ENCODE results near the gene NFE2. TPM values are rescaled to one million over a fixed set of nuclear protein-coding genes. Genes with fewer than 3 reads are reported as not detected.

Gene NFE2
- total and polyA plus RNA-seq, 2 of the 8 experiments (the other 6 are each of a cell fraction or from before 2014, with no cell fraction given) = 2.0 to 6.1 TPM

- no peak for FAIRE-seq
Measured at GRCh38 chr12:54330442-54330841, 29.6 kb upstream of the NFE2 start.

More at GRCh38 chr12:54330442-54330841, 29.6 kb upstream of the NFE2 start:
- Histone ChIP-seq H2BK5ac (ENCODE audit: low read depth, low read length) (no peak overlapping the region), H3K23me2 (ENCODE audit: low read depth, low read length) (peaks cover under 1% of the 10 kb centered on the region; the same call in 1 of the 2 replicates), H2BK15ac (ENCODE audit: low read length) (no peak overlapping the region), H3K56ac (replicated peaks; ENCODE audit: insufficient read length, low read depth, low read length) (no peak overlapping the region), H3K18ac (ENCODE audit: extremely low read depth, low read length) (no peak overlapping the region), H3K27me3 (replicated peaks in 1 of 4; ENCODE audit: control insufficient read depth in 3 of 4, extremely low read depth in 1 of 4, insufficient read depth in 3 of 4, low read length in 3 of 4) (no peaks in the 10 kb centered on the region), H2AK5ac (ENCODE audit: low read depth, low read length) (no peak overlapping the region), H3K9ac (replicated peaks in 1 of 4; ENCODE audit: extremely low read depth in 1 of 4, low read depth in 3 of 4, low read length in 3 of 4) (no peak overlapping the region), H4K8ac (ENCODE audit: extremely low read depth, insufficient read depth, low read length) (no peak overlapping the region), H3K4me3 (ENCODE audit: extremely low read depth in 1 of 4, insufficient read depth in 2 of 4, low read depth in 3 of 4, low read length in 4 of 4) (no peak overlapping the region), H3K27ac (ENCODE audit: low read depth, low read length) (no peak overlapping the region), H3K9me3 (ENCODE audit: insufficient read depth in 2 of 2, low read depth in 1 of 2, low read length in 1 of 2) (no peaks in the 10 kb centered on the region), H4K20me1 (replicated peaks in 1 of 2; ENCODE audit: control insufficient read depth in 1 of 2, insufficient read depth in 2 of 2, low read length in 2 of 2) (peaks cover 0 to 3% of the 10 kb centered on the region in 2 experiments), H3K4me1 (replicated peaks in 1 of 4; ENCODE audit: control insufficient read depth in 3 of 4, insufficient read depth in 4 of 4, low read length in 3 of 4) (peaks cover 0 to 9% (median 3%) of the 10 kb centered on the region in 4 experiments; a peak in 2 of 7 replicates), H3K79me2 (ENCODE audit: control insufficient read depth in 1 of 2, insufficient read depth in 2 of 2, low read length in 2 of 2) (peaks cover 0 to 2% of the 10 kb centered on the region in 2 experiments; a peak in 2 of 4 replicates), H3K4ac (replicated peaks; ENCODE audit: insufficient read length, low read depth, low read length) (no peak overlapping the region), H3K79me1 (ENCODE audit: low read depth, low read length) (peaks cover under 1% of the 10 kb centered on the region; the same call in 1 of the 2 replicates), H2BK120ac (replicated peaks; ENCODE audit: low read depth, low read length) (no peak overlapping the region), H2BK20ac (ENCODE audit: low read length) (no peak overlapping the region), H2BK12ac (ENCODE audit: low read depth, low read length) (no peak overlapping the region), H3K14ac (ENCODE audit: insufficient read length) (no peak overlapping the region), H3K23ac (ENCODE audit: insufficient read length) (no peak overlapping the region), H2AFZ (ENCODE audit: low read length) (no peak overlapping the region), H4K5ac (ENCODE audit: insufficient read length, low read depth, low read length) (no peak overlapping the region), H3K4me2 (ENCODE audit: insufficient read depth in 1 of 2, low read depth in 2 of 2, low read length in 2 of 2) (no peak overlapping the region), H3K36me3 (ENCODE audit: control insufficient read depth in 2 of 4, insufficient read depth in 4 of 4, low read length in 3 of 4) (no peaks in the 10 kb centered on the region; a peak in 1 of 8 replicates), H4K91ac (replicated peaks; ENCODE audit: insufficient read length, low read length) (no peak overlapping the region)
- POLR2A ChIA-PET (ENCODE audit: partially characterized antibody) = interaction anchor here (1.0 to 16.2 kb wide), 6 partner anchors 10 to 76 kb away, joined by 3 to 166 read pairs (median 79); partner anchors contain the start of genes CBX5 and HNRNPA1
- TF ChIP-seq SIN3A (conservative IDR thresholded peaks at IDR 0.05 in 1 of 2, IDR thresholded peaks at IDR 0.05 in 1 of 2; ENCODE audit: low read depth in 1 of 2, low read length in 2 of 2) (no peak), JUN (IDR thresholded peaks at IDR 0.05; ENCODE audit: low read depth, low read length) (no peak), SIX5 (IDR thresholded peaks at IDR 0.05; ENCODE audit: low read depth, low read length) (no peak), KDM1A (IDR thresholded peaks at IDR 0.05; ENCODE audit: borderline replicate concordance, low read length) (no peak), TAF7 (optimal IDR thresholded peaks at IDR 0.05; ENCODE audit: borderline replicate concordance, low read depth, low read length) (no peak), BACH1 (IDR thresholded peaks at IDR 0.05; ENCODE audit: low read length) (no peak), KDM5A (IDR thresholded peaks at IDR 0.05; ENCODE audit: low read length) (no peak), SUZ12 (IDR thresholded peaks at IDR 0.05; ENCODE audit: low read length) (no peak), TAF1 (IDR thresholded peaks at IDR 0.05; ENCODE audit: low read depth, low read length) (no peak), CBX5 (IDR thresholded peaks at IDR 0.05; ENCODE audit: low read depth, low read length) (no peak), YY1 (IDR thresholded peaks at IDR 0.05; ENCODE audit: low read depth, low read length) (no peak), ZNF274 (IDR thresholded peaks at IDR 0.05; ENCODE audit: borderline replicate concordance, extremely low read depth, low read length) (no peak)
- DNase-seq (ENCODE audit: low read depth in 1 of 2, low spot score in 2 of 2) = no peak
- CTCF ChIA-PET (ENCODE audit: partially characterized antibody) = interaction anchor here (1.0 to 34.6 kb wide), 10 partner anchors 11 to 101 kb away, joined by 3 to 618 read pairs (median 6); partner anchors contain the start of gene NFE2
- WGBS, 2 experiments (ENCODE audit: extremely low coverage in 1 of 2, insufficient coverage in 1 of 2, insufficient read length in 1 of 2, insufficient replicate concordance in 2 of 2, low coverage in 1 of 2, low lambda C conversion rate in 2 of 2, missing lambda C conversion rate in 1 of 2) = 100% methylated on average over 3 of the region's 3 CpGs; no CpG with 5 or more reads in 1 of the 2 experiments

Measured in H1 (cell line).